Loucy (cell line): Measurements from ENCODE around the gene KAT5.
"Not testable (repeated sequence)": the region's sequence is repeated elsewhere in the genome, so short reads cannot be mapped to it uniquely, and the experiment has no call there.

ENCODE experiments used
- H2AFZ ChIP-seq: fragments of 200-600 bp; sonication (generic); 2 replicates; pipeline ENCODE4 v1.6.0; 2016; ENCODE audit warnings: antibody characterized with exemption, mild to moderate bottlenecking, low read length, moderate library complexity
- H3F3A ChIP-seq: fragments of 200-600 bp; 2 replicates; pipeline ENCODE4 v1.6.0; 2016; ENCODE audit warnings: antibody characterized with exemption, low read depth, mild to moderate bottlenecking
- H3K27me3 ChIP-seq: fragments of 200-600 bp; sonication (generic); 2 replicates; pipeline ENCODE4 v1.6.1; 2014; ENCODE audit warnings: low read length, mild to moderate bottlenecking; ENCODE audit not compliant: insufficient read depth, poor library complexity, severe bottlenecking
- H3K36me3 ChIP-seq: fragments of 200-600 bp; sonication (generic); 2 replicates; pipeline ENCODE4 v1.6.1; 2016; ENCODE audit warnings: low read length; ENCODE audit not compliant: insufficient read depth
- H3K4me1 ChIP-seq: fragments of 200-600 bp; sonication (generic); 2 replicates; pipeline ENCODE4 v1.5.1; 2014; ENCODE audit warnings: low read length, mild to moderate bottlenecking; ENCODE audit not compliant: insufficient read depth, poor library complexity, severe bottlenecking
- H3K4me2 ChIP-seq: fragments of 200-600 bp; sonication (generic); 2 replicates; pipeline ENCODE4 v1.6.0; 2014; ENCODE audit warnings: antibody characterized with exemption, low read length, low read depth, mild to moderate bottlenecking; ENCODE audit not compliant: poor library complexity, severe bottlenecking
- H3K4me3 ChIP-seq: fragments of 200-600 bp; sonication (generic); 2 replicates; pipeline ENCODE4 v1.5.1; 2014; ENCODE audit warnings: low read length, mild to moderate bottlenecking, mixed read lengths; ENCODE audit not compliant: poor library complexity, severe bottlenecking
- H3K79me2 ChIP-seq: fragments of 200-600 bp; sonication (generic); 2 replicates; pipeline ENCODE4 v1.6.1; 2014; ENCODE audit warnings: low read length; ENCODE audit not compliant: insufficient read depth
- H3K9ac ChIP-seq: fragments of 200-600 bp; sonication (generic); 2 replicates; pipeline ENCODE4 v1.6.0; 2014; ENCODE audit warnings: mild to moderate bottlenecking, low read depth, low read length, moderate library complexity; ENCODE audit not compliant: poor library complexity, severe bottlenecking
- H3K9me2 ChIP-seq: fragments of 200-600 bp; sonication (generic); replicated peaks from 2 replicates; pipeline ENCODE4 v1.6.1; 2016; ENCODE audit warnings: low read depth, low read length, mixed read lengths
- H3K9me3 ChIP-seq: fragments of 200-600 bp; sonication (generic); 2 replicates; pipeline ENCODE4 v1.6.1; 2014; ENCODE audit warnings: mild to moderate bottlenecking, antibody characterized with exemption, low read length, low read depth; ENCODE audit not compliant: insufficient read depth
- H4K20me1 ChIP-seq: fragments of 200-600 bp; sonication (generic); 2 replicates; pipeline ENCODE4 v1.6.0; 2014; ENCODE audit warnings: antibody characterized with exemption, low read length, mild to moderate bottlenecking; ENCODE audit not compliant: insufficient read depth, poor library complexity, severe bottlenecking
- CTCF ChIP-seq: fragments of 200-600 bp; sonication (generic); conservative IDR thresholded peaks from 2 replicates; pipeline ENCODE4 v1.5.1; 2014; ENCODE audit warnings: mild to moderate bottlenecking, antibody characterized with exemption, low read length
- EZH2phosphoT487 ChIP-seq: fragments of 200-600 bp; IDR thresholded peaks from 2 replicates; pipeline ENCODE4 v1.6.1; 2018; ENCODE audit warnings: antibody characterized with exemption, mild to moderate bottlenecking, moderate library complexity, borderline replicate concordance

The KAT5 gene

GRCh38 chr11:65726660-65727059 lies 14.6 kb downstream of the KAT5 start:
- H3F3A ChIP-seq: no peaks in the 10 kb centered on the region
- H3K4me3 ChIP-seq: no peak overlapping the region
- H3K79me2 ChIP-seq: no peaks in the 10 kb centered on the region
- H3K9ac ChIP-seq: no peak overlapping the region
- H3K9me2 ChIP-seq: no peaks in the 10 kb centered on the region
- no peak overlapping the region for H2AFZ ChIP-seq
- no peaks in the 10 kb centered on the region for H3K4me1 ChIP-seq
- no peak overlapping the region for H3K4me2 ChIP-seq
- H3K27me3 ChIP-seq: no peaks in the 10 kb centered on the region
- no peaks in the 10 kb centered on the region for H4K20me1 ChIP-seq
- H3K36me3 ChIP-seq: no peaks in the 10 kb centered on the region
- 0 out of 2 replicates have a peak, but pooled peaks cover under 1% of the 10 kb centered on the region for H3K9me3 ChIP-seq
- TF ChIP-seq CTCF (peak; percentile 48), EZH2phosphoT487 (no peak)

- H3K9me3 ChIP-seq: 0 out of 2 replicates have a peak, but pooled peaks cover 3% of the 10 kb centered on the region
- H3K4me3 ChIP-seq: no peak overlapping the region
- no peaks in the 10 kb centered on the region for H3K9me2 ChIP-seq
- H3K36me3 ChIP-seq: no peaks in the 10 kb centered on the region
- no peak overlapping the region for H3K9ac ChIP-seq
- H2AFZ ChIP-seq: no peak overlapping the region
- no peaks in the 10 kb centered on the region for H3F3A ChIP-seq
- no peaks in the 10 kb centered on the region for H3K27me3 ChIP-seq
- no peaks in the 10 kb centered on the region for H3K79me2 ChIP-seq
- no peak for TF ChIP-seq CTCF
- H4K20me1 ChIP-seq: no peaks in the 10 kb centered on the region
- no peaks in the 10 kb centered on the region for H3K4me1 ChIP-seq
- H3K4me2 ChIP-seq: no peak overlapping the region
These were observed 15.8 kb downstream of the KAT5 start for GRCh38 chr11:65727865-65728264.

- H3K9me2 ChIP-seq: no peaks in the 10 kb centered on the region
- H3F3A ChIP-seq: no peaks in the 10 kb centered on the region
- H3K27me3 ChIP-seq: no peaks in the 10 kb centered on the region
- H3K79me2 ChIP-seq: no peaks in the 10 kb centered on the region
- H3K4me3 ChIP-seq: no peak overlapping the region
- H4K20me1 ChIP-seq: no peaks in the 10 kb centered on the region
- H3K9me3 ChIP-seq: 0 out of 2 replicates have a peak, but pooled peaks cover 3% of the 10 kb centered on the region
- no peaks in the 10 kb centered on the region for H3K4me1 ChIP-seq
- H3K4me2 ChIP-seq: no peak overlapping the region
- no peak overlapping the region for H2AFZ ChIP-seq
- no peak overlapping the region for H3K9ac ChIP-seq
- H3K36me3 ChIP-seq: no peaks in the 10 kb centered on the region
- TF ChIP-seq CTCF (no peak), EZH2phosphoT487 (no peak)
These were observed 18.4 kb downstream of the KAT5 start for GRCh38 chr11:65730461-65730860.

- not testable (repeated sequence) for H3K9me2 ChIP-seq, H3K36me3 ChIP-seq, H3K9ac ChIP-seq, H3K79me2 ChIP-seq, H3K9me3 ChIP-seq, H3K27me3 ChIP-seq, H3K4me1 ChIP-seq, H2AFZ ChIP-seq, H3K4me3 ChIP-seq, H3K4me2 ChIP-seq, H3F3A ChIP-seq, H4K20me1 ChIP-seq
These were observed 23.1 kb downstream of the KAT5 start for GRCh38 chr11:65735111-65735510.
